GM18909 (cell line): ENCODE results near the gene RAB4B.
"Not testable (repeated sequence)": the region's sequence is repeated elsewhere in the genome, so short reads cannot be mapped to it uniquely, and the experiment has no call there.

ENCODE experiments used
- ATAC-seq: cut with Tn5 transposase; IDR thresholded peaks from one replicate; pipeline ENCODE4 v1.9.1; 2021; ENCODE audit warnings: mild to moderate bottlenecking; ENCODE audit not compliant: unreplicated experiment, poor library complexity

RAB4B gene

GRCh38 chr19:40838477-40838876, 60.4 kb downstream of the RAB4B start:
- not testable (repeated sequence) for ATAC-seq

DNA sequence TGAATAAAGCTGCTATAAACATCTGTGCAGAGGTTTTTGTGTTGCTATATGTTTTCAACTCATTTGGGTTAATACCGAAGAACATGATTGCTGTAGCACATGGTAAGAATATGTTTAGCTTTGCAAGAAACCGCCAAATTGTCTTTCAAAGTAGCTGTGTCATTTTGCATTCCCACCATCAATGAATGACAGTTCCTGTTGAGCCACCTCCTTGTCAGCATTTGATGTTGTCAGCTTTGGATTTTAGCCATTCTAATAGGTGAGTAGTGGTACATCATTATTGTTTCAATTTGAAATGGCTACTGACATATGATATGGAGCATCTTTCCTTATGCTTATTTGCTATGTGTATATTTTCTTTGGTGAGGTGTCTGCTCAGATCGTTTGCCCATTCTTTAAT, 64.0 kb downstream of the RAB4B start:
- not testable (repeated sequence) for ATAC-seq

DNA sequence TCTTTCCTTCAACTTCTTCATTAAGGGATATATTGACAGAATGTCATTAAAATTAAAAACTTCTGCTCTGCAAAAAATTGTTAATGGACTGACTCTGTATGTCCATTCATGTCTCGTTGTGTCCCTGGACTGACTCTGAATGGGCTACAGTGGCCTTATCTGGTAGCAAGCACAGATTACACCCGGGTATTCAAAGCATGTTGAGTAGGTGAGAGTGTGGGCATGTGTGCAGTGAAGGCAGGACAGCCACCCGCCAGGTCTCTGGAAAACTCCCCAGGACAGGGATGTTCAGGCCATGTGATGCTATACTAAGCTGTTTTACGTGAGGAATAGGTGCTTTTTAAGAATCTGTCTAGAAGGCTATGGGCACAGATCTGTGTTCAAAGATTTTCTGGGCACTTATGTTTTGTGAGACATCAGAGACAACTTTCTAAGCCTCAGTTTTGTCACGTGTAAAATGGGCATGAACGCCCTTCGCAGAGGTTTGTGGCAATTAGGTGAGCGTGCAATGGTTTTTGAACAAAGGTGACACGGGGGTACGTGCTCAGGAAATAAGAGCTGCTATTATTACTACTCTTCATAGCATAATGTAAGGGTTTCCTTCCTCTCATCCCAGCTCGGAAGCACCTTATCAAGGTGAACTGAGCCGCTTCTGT, 65.1 kb downstream of the RAB4B start:
- not testable (repeated sequence) for ATAC-seq

DNA sequence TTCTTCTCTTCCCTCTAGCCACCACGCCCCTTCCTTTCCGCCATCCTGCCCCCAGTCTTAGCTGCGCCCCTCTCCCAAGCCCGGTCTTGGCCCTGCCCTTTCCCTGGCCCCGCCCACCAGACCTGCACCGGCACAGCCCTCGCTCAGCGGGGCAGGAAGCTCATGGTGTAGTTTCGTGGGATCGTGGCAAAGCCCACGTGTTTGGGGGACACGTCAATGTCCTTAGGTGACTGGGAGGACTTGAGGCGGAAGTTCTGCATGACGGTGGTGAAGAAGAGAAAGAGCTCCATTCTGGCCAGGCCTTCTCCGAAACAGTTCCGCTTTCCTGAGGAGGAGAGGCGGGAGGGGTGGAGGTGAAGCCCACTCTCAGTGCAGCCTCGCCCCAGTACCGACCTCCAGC, 65.6 kb downstream of the RAB4B start:
- not testable (repeated sequence) for ATAC-seq
